HL-60/S4 treated with retinoic acid at 250 ng/mL for 4 days and 3 days (cell line): ENCODE measurements around the gene CBR3.

Experiments
- in situ Hi-C: fragments of 300-500 bp; cut with MboI; formaldehyde crosslinking; loops from 2 replicates; pipeline ENCODE4 v1.7.0; 2022; ENCODE audit warnings: low sequenced_read_pairs

Gene CBR3

GRCh38 chr21:36179145-36179544 lies 44.3 kb downstream of the CBR3 start:
- in situ Hi-C loops: no loop called here

DNA sequence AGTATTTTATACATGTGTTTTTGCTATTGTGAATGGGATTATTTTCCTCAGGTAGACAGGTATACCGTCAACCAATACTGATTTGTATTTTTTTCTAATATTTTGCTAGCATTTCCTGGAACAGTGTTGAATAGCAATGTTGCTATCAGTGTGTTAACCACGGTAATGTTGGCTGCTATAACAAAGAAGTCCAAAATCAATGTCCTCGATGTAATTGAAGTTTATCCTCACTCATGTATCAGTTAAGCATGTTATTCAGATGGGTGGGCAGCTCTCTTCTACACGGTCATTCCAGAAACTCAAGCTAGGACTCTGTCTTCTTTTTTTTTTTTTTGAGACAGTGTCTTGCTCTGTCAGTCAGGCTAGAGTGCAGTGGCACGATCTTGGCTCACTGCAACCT lies 46.1 kb downstream of the CBR3 start:
- in situ Hi-C loops: no loop called here

DNA sequence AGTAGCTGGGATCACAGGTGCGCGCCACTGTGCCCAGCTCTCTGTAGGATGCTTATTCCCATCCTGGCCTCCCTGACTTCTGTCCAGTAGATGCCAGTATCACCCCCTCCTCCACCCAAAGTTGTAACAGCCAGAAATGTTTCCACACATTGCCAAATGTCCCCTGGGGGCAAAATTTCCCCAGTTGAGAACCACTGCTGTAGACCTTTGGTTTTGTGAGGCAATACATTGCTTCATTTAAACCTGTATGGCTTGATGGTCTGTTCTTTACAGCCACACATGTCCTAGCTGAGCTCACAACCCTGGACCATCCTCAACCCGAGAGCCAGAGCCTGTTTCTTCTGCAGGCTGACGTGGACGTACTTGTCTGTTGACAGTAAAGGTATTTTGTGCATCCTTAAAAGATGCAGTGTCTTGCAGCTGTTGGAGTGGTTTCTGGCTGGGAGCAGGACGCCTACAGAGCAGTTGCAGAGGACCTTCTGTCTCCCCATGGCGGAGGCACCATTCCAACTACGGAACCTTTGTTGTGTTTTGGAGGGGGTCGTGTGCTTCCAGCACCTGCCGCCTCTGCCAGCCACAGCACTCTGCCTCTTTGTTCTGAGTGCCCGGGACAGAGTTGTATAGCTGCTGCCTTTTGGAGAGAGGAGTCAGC lies 48.4 kb downstream of the CBR3 start:
- in situ Hi-C loops: no loop called here

DNA sequence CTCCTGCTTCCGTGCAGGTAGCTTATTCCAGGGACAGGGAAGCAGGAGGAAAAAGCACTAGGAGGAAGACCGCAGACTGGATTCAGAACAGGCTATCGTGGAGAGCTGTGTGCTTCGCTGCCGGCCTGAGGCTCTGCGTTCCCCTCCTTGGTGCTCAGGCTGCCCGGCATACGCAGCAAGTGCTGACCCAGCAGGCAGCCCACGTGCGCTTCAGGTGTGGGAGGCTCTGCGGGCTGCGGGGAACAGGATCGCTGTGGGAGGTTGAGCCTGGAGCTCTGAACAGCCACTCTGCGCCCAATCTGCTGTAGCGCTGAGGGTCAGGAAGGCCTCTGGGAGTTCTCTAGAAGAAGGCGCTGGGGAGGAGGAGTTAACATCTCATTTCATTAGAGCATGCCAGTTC lies 49.7 kb downstream of the CBR3 start:
- in situ Hi-C loops: no loop called here

- in situ Hi-C loops: no loop called here
These were observed 50.6 kb downstream of the CBR3 start for GRCh38 chr21:36185523-36185922.

DNA sequence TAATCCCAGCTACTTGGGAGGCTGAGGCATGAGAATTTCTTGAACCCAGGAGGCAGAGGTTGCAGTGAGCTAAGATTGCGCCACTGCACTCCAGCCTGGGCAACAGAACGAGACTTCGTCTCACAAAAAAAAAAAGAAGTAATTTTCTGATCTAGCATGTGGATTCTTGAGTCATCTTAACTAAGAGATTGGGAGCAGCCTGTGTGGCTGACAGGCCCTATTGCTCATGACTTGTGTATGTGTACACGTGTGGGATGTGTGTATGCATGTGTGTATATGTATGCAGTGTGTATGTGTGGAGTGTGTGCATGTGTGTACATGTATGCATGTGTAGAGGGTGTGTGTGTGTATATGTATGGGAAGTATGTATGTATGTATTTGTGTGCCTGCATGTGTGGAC lies 51.2 kb downstream of the CBR3 start:
- in situ Hi-C loops: no loop called here

DNA sequence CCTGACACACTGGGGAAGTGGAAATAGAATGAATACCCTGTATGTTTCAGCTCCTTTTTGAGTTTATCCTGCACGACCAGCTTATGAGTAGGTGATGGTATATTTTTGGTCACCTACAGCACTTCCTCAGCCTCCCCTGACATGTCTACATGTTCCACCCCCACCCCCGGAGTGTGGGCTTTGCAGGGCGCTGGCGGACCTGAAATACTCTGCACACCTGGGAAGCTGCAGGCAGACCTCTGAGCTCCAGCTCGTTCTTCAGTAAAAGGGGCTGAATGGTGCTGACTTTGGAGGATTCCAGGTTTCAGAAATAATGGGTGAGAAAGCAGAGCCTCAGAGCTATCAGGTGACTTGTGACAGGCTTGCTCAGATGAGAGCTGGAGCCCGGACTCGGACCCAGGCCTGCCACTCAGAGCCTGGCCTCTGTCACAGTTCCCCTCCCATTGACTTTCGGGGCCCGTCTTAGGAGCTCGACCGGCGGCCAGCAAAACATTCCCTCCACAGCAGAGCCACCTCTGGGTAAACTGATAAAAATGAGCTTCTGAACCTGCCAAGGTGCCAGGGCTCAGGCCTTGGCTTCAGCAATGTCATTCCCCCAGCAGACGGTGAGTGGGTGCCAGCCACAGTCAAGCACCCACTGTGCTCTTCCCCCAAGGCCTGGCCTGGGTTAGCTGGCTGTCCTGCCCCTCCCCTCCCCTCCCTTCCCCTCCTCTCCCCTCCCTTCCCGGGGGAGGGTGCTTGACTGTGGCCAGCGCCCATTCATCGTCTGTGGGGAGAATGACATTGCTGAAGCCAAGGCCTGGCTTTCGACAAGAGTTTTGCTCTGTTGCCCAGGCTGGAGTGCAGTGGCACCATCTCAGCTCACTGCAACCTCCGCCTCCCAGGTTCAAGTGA lies 51.9 kb downstream of the CBR3 start:
- in situ Hi-C loops: no loop called here

DNA sequence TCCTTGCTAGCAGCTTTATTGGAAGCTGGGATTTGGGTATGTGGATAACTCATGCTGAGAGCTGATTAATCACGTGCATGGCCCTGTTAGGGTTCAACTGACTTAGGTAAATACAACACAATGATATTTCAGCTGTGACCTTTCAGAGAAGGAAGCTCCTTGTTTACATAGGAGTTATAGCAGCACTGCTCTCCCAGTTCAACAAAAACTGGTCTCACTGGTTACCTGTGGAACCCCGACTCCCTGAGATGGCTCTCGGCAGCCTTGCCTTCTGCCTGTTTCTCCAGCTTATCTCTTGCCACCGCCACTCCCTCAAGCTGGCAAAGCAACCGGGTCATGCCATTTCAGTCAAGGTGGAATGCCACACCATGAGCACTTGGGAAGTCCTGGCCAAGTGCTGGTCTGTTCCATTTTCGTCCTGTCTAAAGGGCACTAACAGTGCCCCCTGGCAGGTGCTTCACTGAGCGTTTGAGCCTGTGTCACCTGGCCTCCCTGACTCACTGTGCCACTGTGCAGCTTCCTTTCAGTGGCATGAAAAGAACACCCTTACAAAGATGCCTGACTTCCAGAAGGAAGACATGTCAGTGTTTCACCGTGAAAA lies 53.3 kb downstream of the CBR3 start:
- in situ Hi-C loops: no loop called here

- in situ Hi-C loops: no loop called here
These were observed 54.1 kb downstream of the CBR3 start for GRCh38 chr21:36188937-36189336.

- in situ Hi-C loops: no loop called here
These were observed 55.9 kb downstream of the CBR3 start for GRCh38 chr21:36190736-36191135.

- in situ Hi-C loops: no loop called here
These were observed 58.3 kb downstream of the CBR3 start for GRCh38 chr21:36193200-36193599.

GRCh38 chr21:36194024-36194423 lies 59.1 kb downstream of the CBR3 start:
- in situ Hi-C loops: no loop called here

DNA sequence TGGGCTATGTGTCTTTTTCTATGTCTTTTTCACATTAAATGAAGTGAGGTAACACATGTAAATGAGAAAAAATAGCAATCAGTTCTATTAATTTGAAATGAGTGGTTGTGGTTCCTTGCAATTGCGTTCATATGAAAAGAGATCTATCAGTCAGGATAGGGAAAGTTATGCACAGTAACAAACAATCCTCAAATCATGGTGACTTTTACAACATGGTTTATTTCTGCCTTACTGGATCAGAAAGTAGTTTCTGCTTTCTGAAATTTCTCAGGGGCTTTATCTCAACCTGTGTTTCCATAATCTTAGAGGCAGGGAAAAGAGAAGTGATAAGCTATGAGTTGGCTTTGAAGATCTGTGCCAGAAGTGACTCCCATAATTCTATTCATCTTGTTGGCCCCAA lies 60.7 kb downstream of the CBR3 start:
- in situ Hi-C loops: no loop called here
